Loucy (cell line): Measurements from ENCODE around the gene FAM186B.
"Not testable (repeated sequence)": the region's sequence is repeated elsewhere in the genome, so short reads cannot be mapped to it uniquely, and the experiment has no call there.

ENCODE experiments used
- H2AFZ ChIP-seq: fragments of 200-600 bp; sonication (generic); 2 replicates; pipeline ENCODE4 v1.6.0; 2016; ENCODE audit warnings: antibody characterized with exemption, mild to moderate bottlenecking, low read length, moderate library complexity
- H3F3A ChIP-seq: fragments of 200-600 bp; 2 replicates; pipeline ENCODE4 v1.6.0; 2016; ENCODE audit warnings: antibody characterized with exemption, low read depth, mild to moderate bottlenecking
- H3K27me3 ChIP-seq: fragments of 200-600 bp; sonication (generic); 2 replicates; pipeline ENCODE4 v1.6.1; 2014; ENCODE audit warnings: low read length, mild to moderate bottlenecking; ENCODE audit not compliant: insufficient read depth, poor library complexity, severe bottlenecking
- H3K36me3 ChIP-seq: fragments of 200-600 bp; sonication (generic); 2 replicates; pipeline ENCODE4 v1.6.1; 2016; ENCODE audit warnings: low read length; ENCODE audit not compliant: insufficient read depth
- H3K4me1 ChIP-seq: fragments of 200-600 bp; sonication (generic); 2 replicates; pipeline ENCODE4 v1.5.1; 2014; ENCODE audit warnings: low read length, mild to moderate bottlenecking; ENCODE audit not compliant: insufficient read depth, poor library complexity, severe bottlenecking
- H3K4me2 ChIP-seq: fragments of 200-600 bp; sonication (generic); 2 replicates; pipeline ENCODE4 v1.6.0; 2014; ENCODE audit warnings: antibody characterized with exemption, low read length, low read depth, mild to moderate bottlenecking; ENCODE audit not compliant: poor library complexity, severe bottlenecking
- H3K4me3 ChIP-seq: fragments of 200-600 bp; sonication (generic); 2 replicates; pipeline ENCODE4 v1.5.1; 2014; ENCODE audit warnings: low read length, mild to moderate bottlenecking, mixed read lengths; ENCODE audit not compliant: poor library complexity, severe bottlenecking
- H3K79me2 ChIP-seq: fragments of 200-600 bp; sonication (generic); 2 replicates; pipeline ENCODE4 v1.6.1; 2014; ENCODE audit warnings: low read length; ENCODE audit not compliant: insufficient read depth
- H3K9ac ChIP-seq: fragments of 200-600 bp; sonication (generic); 2 replicates; pipeline ENCODE4 v1.6.0; 2014; ENCODE audit warnings: mild to moderate bottlenecking, low read depth, low read length, moderate library complexity; ENCODE audit not compliant: poor library complexity, severe bottlenecking
- H3K9me2 ChIP-seq: fragments of 200-600 bp; sonication (generic); replicated peaks from 2 replicates; pipeline ENCODE4 v1.6.1; 2016; ENCODE audit warnings: low read depth, low read length, mixed read lengths
- H3K9me3 ChIP-seq: fragments of 200-600 bp; sonication (generic); 2 replicates; pipeline ENCODE4 v1.6.1; 2014; ENCODE audit warnings: mild to moderate bottlenecking, antibody characterized with exemption, low read length, low read depth; ENCODE audit not compliant: insufficient read depth
- H4K20me1 ChIP-seq: fragments of 200-600 bp; sonication (generic); 2 replicates; pipeline ENCODE4 v1.6.0; 2014; ENCODE audit warnings: antibody characterized with exemption, low read length, mild to moderate bottlenecking; ENCODE audit not compliant: insufficient read depth, poor library complexity, severe bottlenecking
- CTCF ChIP-seq: fragments of 200-600 bp; sonication (generic); conservative IDR thresholded peaks from 2 replicates; pipeline ENCODE4 v1.5.1; 2014; ENCODE audit warnings: mild to moderate bottlenecking, antibody characterized with exemption, low read length
- EZH2phosphoT487 ChIP-seq: fragments of 200-600 bp; IDR thresholded peaks from 2 replicates; pipeline ENCODE4 v1.6.1; 2018; ENCODE audit warnings: antibody characterized with exemption, mild to moderate bottlenecking, moderate library complexity, borderline replicate concordance

The FAM186B gene

GRCh38 chr12:49605539-49605938 is at the start of gene FAM186B:
Gene FAM186B, minus strand, starts transcription at chr12:49605639. Its CDS starts 162 bp downstream, at chr12:49605477.
- H3K36me3 ChIP-seq, H3F3A ChIP-seq, H2AFZ ChIP-seq, H3K4me1 ChIP-seq, H3K9me3 ChIP-seq, H4K20me1 ChIP-seq, H3K27me3 ChIP-seq, H3K9me2 ChIP-seq, H3K79me2 ChIP-seq: not testable (repeated sequence)
- Histone ChIP-seq H3K4me2 (peak within 1 kb of the TSS; percentile 46), H3K9ac (peak within 1 kb of the TSS; percentile 12), H3K4me3 (peak within 1 kb of the TSS; percentile 21)

- Histone ChIP-seq H3K27me3 (no peaks in the 10 kb centered on the region), H3F3A (no peaks in the 10 kb centered on the region), H3K9ac (no peak overlapping the region), H4K20me1 (no peaks in the 10 kb centered on the region), H3K4me1 (peaks cover 20% of the 10 kb centered on the region), H3K9me2 (no peaks in the 10 kb centered on the region), H3K79me2 (no peaks in the 10 kb centered on the region), H3K4me2 (no peak overlapping the region), H3K36me3 (peaks cover 82% of the 10 kb centered on the region; the same call in 1 of the 2 replicates), H2AFZ (no peak overlapping the region), H3K4me3 (no peak overlapping the region), H3K9me3 (no peaks in the 10 kb centered on the region)
- TF ChIP-seq EZH2phosphoT487, result no peak
- TF ChIP-seq CTCF, result no peak
Measured at GRCh38 chr12:49654715-49655114, 49.3 kb upstream of the FAM186B start.

- Histone ChIP-seq H3K4me3 (no peak overlapping the region), H3K27me3 (no peaks in the 10 kb centered on the region), H3K9me2 (no peaks in the 10 kb centered on the region), H3K79me2 (no peaks in the 10 kb centered on the region), H4K20me1 (no peaks in the 10 kb centered on the region), H3K4me1 (peaks cover 20% of the 10 kb centered on the region), H3K9ac (no peak overlapping the region), H3F3A (no peaks in the 10 kb centered on the region), H3K9me3 (no peaks in the 10 kb centered on the region), H2AFZ (no peak overlapping the region), H3K36me3 (peaks cover 85% of the 10 kb centered on the region; the same call in 1 of the 2 replicates), H3K4me2 (no peak overlapping the region)
- TF ChIP-seq CTCF (no peak), EZH2phosphoT487 (no peak)
Measured at GRCh38 chr12:49652921-49653520, 47.6 kb upstream of the FAM186B start.

- Histone ChIP-seq H3K79me2 (no peaks in the 10 kb centered on the region), H4K20me1 (no peaks in the 10 kb centered on the region), H3K9me3 (no peaks in the 10 kb centered on the region), H3K4me1 (peaks cover 30% of the 10 kb centered on the region), H3K9ac (no peak overlapping the region), H3K27me3 (no peaks in the 10 kb centered on the region), H3K4me2 (no peak overlapping the region), H3K9me2 (no peaks in the 10 kb centered on the region), H3F3A (no peaks in the 10 kb centered on the region), H2AFZ (no peak overlapping the region), H3K4me3 (no peak overlapping the region), H3K36me3 (peaks cover 79% of the 10 kb centered on the region; the same call in 1 of the 2 replicates)
- TF ChIP-seq EZH2phosphoT487 (no peak), CTCF (no peak)
Measured at GRCh38 chr12:49651855-49652254, 46.4 kb upstream of the FAM186B start.
